ENCODE measurements around the gene SAMM50. TPM values are rescaled to one million over a fixed set of nuclear protein-coding genes. Genes with fewer than 3 reads are reported as not detected.

Gene SAMM50
- total and polyA plus RNA-seq, 2 donors (not counting 3 experiments of a cell fraction or from before 2014, with no cell fraction given): 42.9 to 56.2 TPM

- no peak overlapping the region for H3K4me3 ChIP-seq (replicated peaks in 1 of 3; ENCODE audit: insufficient read depth in 1 of 3, low read depth in 1 of 3, low read length in 3 of 3)
- no peaks in the 10 kb centered on the region for H3K9me3 ChIP-seq (replicated peaks; ENCODE audit: control insufficient read depth, insufficient read depth, low read length)
- no peaks in the 10 kb centered on the region for H3K79me2 ChIP-seq (ENCODE audit: control insufficient read depth, insufficient read depth, low read length)
- POLR2A ChIA-PET: no interaction called here
- intact Hi-C loops (cut with micrococcal nuclease) (no loop called here), dilution Hi-C loops (cut with MboI; ENCODE audit: extremely low pct_ligation_motif_present, low sequenced_read_pairs) (no loop called here)
- H3K27me3 ChIP-seq (ENCODE audit: control insufficient read depth in 2 of 2, insufficient read depth in 2 of 2, low read length in 2 of 2): peaks cover 0 to 3% of the 10 kb centered on the region in 2 experiments
- DNase-seq (ENCODE audit: low read depth, low spot score): no peak
- no TSS peak for BruUV-seq (replicated peaks)
- H3K4me1 ChIP-seq (ENCODE audit: control insufficient read depth, extremely low read depth, insufficient read depth, low read length): no peaks in the 10 kb centered on the region
- H2AFZ ChIP-seq (ENCODE audit: low read depth, low read length): no peak overlapping the region
- no peak for TF ChIP-seq MAX (IDR thresholded peaks at IDR 0.05; ENCODE audit: insufficient read depth, insufficient read length)
- no peak for TF ChIP-seq MYC (IDR thresholded peaks at IDR 0.05; ENCODE audit: low read depth, low read length)
- TF ChIP-seq GATA2 (IDR thresholded peaks at IDR 0.05; ENCODE audit: insufficient read depth, insufficient read length, low read depth, low read length): no peak
- TF ChIP-seq EZH2 (IDR thresholded peaks at IDR 0.05; ENCODE audit: borderline replicate concordance, low read depth, low read length, severe bottlenecking): no peak
- no peak overlapping the region for H3K4me2 ChIP-seq (ENCODE audit: insufficient read depth, low read length)
- no peak overlapping the region for H3K27ac ChIP-seq (ENCODE audit: insufficient read depth, low read depth, low read length)
- no peak overlapping the region for H3K9ac ChIP-seq (replicated peaks; ENCODE audit: extremely low read depth, insufficient read depth, low read length)
- CTCF ChIA-PET: interaction anchor here (1.0 kb wide), 1 partner anchor 12 kb away, joined by 3 read pairs; the partner anchor contains the start of gene PNPLA3
- H3K9me1 ChIP-seq (replicated peaks; ENCODE audit: control insufficient read depth, extremely low read depth, insufficient read depth, low read length): no peaks in the 10 kb centered on the region
- no peaks in the 10 kb centered on the region for H4K20me1 ChIP-seq (replicated peaks; ENCODE audit: control insufficient read depth, extremely low read depth, insufficient read depth, low read length)
- no peaks in the 10 kb centered on the region for H3K36me3 ChIP-seq (ENCODE audit: control insufficient read depth in 2 of 2, extremely low read depth in 1 of 2, insufficient read depth in 2 of 2, low read length in 2 of 2)
- no peak for FAIRE-seq
These were observed 43.9 kb upstream of the SAMM50 start for GRCh38 chr22:43911351-43911750.

GRCh38 chr22:43917521-43917920, 37.7 kb upstream of the SAMM50 start:
- Histone ChIP-seq H3K27ac (ENCODE audit: insufficient read depth, low read depth, low read length) (no peak overlapping the region), H3K9me1 (replicated peaks; ENCODE audit: control insufficient read depth, extremely low read depth, insufficient read depth, low read length) (no peaks in the 10 kb centered on the region), H3K4me2 (ENCODE audit: insufficient read depth, low read length) (no peak overlapping the region), H2AFZ (ENCODE audit: low read depth, low read length) (no peak overlapping the region), H3K36me3 (ENCODE audit: control insufficient read depth in 2 of 2, extremely low read depth in 1 of 2, insufficient read depth in 2 of 2, low read length in 2 of 2) (no peaks in the 10 kb centered on the region), H4K20me1 (replicated peaks; ENCODE audit: control insufficient read depth, extremely low read depth, insufficient read depth, low read length) (no peaks in the 10 kb centered on the region), H3K9me3 (replicated peaks; ENCODE audit: control insufficient read depth, insufficient read depth, low read length) (no peaks in the 10 kb centered on the region), H3K27me3 (ENCODE audit: control insufficient read depth in 2 of 2, insufficient read depth in 2 of 2, low read length in 2 of 2) (peaks cover 0 to 3% of the 10 kb centered on the region in 2 experiments), H3K4me3 (replicated peaks in 1 of 3; ENCODE audit: insufficient read depth in 1 of 3, low read depth in 1 of 3, low read length in 3 of 3) (no peak overlapping the region), H3K4me1 (ENCODE audit: control insufficient read depth, extremely low read depth, insufficient read depth, low read length) (peaks cover 17% of the 10 kb centered on the region), H3K9ac (replicated peaks; ENCODE audit: extremely low read depth, insufficient read depth, low read length) (no peak overlapping the region), H3K79me2 (ENCODE audit: control insufficient read depth, insufficient read depth, low read length) (no peaks in the 10 kb centered on the region)
- DNase-seq (ENCODE audit: low read depth, low spot score) (no peak), FAIRE-seq (no peak)
- ChIA-PET CTCF (interaction anchor here (1.1 kb wide), 1 partner anchor 28 kb away, joined by 4 read pairs; no protein-coding TSS in a partner anchor), POLR2A (no interaction called here)
- TF ChIP-seq POLR2AphosphoS5 (IDR thresholded peaks at IDR 0.05; ENCODE audit: insufficient read depth, low read depth, low read length): no peak
- TF ChIP-seq POLR2A (IDR thresholded peaks at IDR 0.05; ENCODE audit: low read depth, low read length): no peak
- TF ChIP-seq MAX (IDR thresholded peaks at IDR 0.05; ENCODE audit: insufficient read depth, insufficient read length): no peak
- TF ChIP-seq FOS (IDR thresholded peaks at IDR 0.05; ENCODE audit: borderline replicate concordance, insufficient read depth, low read length): no peak
- no peak for TF ChIP-seq JUN (IDR thresholded peaks at IDR 0.05; ENCODE audit: borderline replicate concordance, insufficient read depth, insufficient read length, low read depth)
- TF ChIP-seq EZH2 (IDR thresholded peaks at IDR 0.05; ENCODE audit: borderline replicate concordance, low read depth, low read length, severe bottlenecking): no peak
- no peak for TF ChIP-seq CTCF (IDR thresholded peaks at IDR 0.05; ENCODE audit: extremely low read depth in 1 of 2, insufficient read depth in 1 of 2, low read depth in 1 of 2, low read length in 2 of 2)
- TF ChIP-seq MYC (IDR thresholded peaks at IDR 0.05; ENCODE audit: low read depth, low read length): no peak
- no peak for TF ChIP-seq GATA2 (IDR thresholded peaks at IDR 0.05; ENCODE audit: insufficient read depth, insufficient read length, low read depth, low read length)
- BruUV-seq (replicated peaks): no TSS peak
- intact Hi-C loops (cut with micrococcal nuclease): no loop called here
- dilution Hi-C loops (cut with MboI; ENCODE audit: extremely low pct_ligation_motif_present, low sequenced_read_pairs): no loop called here

Data from endothelial cell of umbilical vein (primary cell).